HG02840 (cell line): ENCODE results near the gene SCAMP3.

ENCODE experiments used
- ATAC-seq: cut with Tn5 transposase; IDR thresholded peaks from one replicate; pipeline ENCODE4 v1.9.1; 2021; ENCODE audit warnings: mild to moderate bottlenecking, moderate library complexity, moderate number of reproducible peaks; ENCODE audit not compliant: unreplicated experiment, low FRiP score

The SCAMP3 gene

DNA sequence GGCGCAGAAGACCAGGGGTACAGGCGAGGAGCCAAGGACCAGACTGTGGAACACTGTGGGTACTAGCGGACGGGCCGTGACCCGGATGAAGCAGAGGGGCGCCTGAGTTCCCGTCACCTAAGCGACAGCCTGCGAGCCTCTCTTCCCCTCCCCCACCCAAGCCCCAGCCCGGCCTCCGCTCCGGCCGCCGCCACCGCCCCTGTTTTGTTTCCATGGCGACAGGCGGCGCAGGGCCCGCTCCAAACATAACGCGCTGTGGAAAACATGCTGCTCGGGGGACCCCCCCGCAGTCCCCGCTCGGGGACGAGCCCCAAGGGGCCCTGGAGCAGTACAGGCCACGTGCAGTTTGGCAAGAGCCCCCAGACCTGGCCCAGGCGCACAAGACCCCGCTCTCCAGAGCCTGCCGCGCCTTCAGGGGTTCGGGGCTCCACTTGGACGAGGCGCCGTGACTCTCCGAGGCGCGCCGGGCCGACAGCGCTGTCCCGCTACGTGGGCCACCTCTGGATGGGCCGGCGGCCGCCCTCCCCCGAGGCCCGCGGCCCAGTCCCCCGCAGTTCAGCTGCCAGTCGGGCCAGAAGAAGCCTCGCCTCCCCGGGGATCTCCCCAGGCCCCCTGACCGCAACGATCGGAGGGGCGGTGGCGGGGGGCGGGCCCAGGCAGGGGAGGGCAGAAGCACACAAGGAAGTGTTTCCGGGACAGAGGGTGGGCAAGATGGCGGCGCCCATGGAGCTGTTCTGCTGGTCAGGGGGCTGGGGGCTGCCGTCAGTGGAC, 53.4 kb downstream of the SCAMP3 start, which contains the start of gene MTX1:
Gene MTX1 (plus strand): TSS at position 155 of the 771 bp plus-strand sequence. CDS start 110 bp downstream, at position 265.
- peak; percentile 66 for ATAC-seq

DNA sequence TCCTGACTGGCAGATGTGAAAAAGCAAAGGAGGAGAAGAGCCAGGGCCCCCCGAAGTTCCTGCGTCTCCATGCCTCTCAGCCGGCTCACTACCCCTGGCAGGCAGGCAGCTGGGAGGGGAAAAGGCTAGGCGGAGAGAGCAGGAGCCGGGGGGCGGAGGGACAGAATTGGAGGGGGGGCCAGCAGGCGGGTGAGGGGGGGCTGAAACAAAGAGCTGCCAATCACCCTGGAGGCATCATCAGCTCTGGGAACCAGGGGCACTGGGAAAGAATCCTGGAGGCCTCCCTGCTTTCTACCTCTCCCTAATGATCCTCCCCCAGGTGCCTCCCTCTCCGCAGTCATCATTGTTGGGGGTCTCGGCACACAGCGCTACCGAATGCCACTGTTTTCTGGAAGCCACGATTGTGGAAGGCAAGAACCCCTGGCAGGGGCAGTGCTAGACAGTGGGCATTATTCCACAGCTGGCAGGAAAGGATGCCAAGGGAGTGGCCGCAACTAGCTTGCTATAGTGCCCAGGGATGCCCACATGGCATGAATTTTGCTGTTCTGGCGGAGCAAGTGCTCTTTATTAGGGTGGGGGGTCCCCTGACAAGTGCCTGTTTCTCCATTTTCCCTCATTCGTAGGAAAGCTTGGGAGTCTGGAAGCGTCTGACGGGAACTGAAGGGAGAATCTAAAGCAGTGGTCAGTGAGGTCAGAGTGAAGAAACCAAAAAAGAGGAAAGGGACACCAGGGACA, 54.2 kb downstream of the SCAMP3 start, which contains the start of gene THBS3:
Gene THBS3 (minus strand): TSS at position 92 of the 735 bp plus-strand sequence. CDS start 21 bp downstream, at position 71.
- ATAC-seq: no peak

DNA sequence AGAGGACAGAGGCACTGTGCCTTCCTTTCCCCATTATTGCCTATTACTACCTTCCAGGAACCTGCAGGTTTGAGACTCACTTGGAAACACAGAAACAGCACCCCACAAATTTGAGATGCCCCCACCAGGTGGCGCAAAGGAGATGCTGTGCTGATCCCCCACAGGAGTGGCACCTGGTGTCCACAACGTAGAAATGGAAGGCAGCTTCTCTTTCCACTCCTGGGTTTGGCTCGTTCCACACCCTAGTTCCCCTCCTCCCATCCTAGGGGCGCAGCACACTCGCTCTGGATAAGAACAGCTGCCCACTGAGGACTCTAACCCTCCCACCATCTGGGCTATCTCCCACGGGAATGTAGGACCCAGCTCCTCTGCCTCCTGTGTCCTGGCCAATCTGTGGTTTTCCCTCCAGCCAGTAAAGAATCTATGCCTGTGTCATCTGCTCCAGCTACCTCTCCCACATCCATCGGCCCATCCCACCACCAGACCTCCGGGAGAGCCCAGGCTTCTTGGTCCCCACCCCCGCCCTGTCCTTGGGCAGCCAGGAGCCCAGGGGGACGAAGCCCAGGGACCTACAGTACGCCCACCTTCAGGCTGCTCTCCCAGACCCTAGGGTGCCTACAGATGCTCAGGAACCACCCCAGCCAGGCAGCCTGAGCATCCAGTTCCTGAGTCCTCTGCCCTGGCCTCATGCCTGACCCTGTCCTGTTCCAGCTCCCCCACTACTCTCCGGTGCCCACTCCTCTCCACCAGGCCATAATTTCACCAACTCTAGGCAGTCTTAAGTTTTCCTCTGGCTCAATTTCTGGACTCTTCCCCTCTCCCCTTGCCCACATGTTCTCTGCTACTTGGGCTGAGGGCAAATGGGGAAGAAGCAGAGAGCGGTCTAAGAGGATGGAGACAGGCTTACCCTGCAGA, 55.0 kb downstream of the SCAMP3 start:
- no peak for ATAC-seq
